IMR-90 (cell line): ENCODE results near the gene CEP128. TPM values are rescaled to one million over a fixed set of nuclear protein-coding genes. Genes with fewer than 3 reads are reported as not detected.

Experiments used
- ATAC-seq: fragments of 200-7000 bp; cut with Tn5 transposase; 2 replicates; pipeline ENCODE4 v1.9.1; 2020; ENCODE audit warnings: low read depth, mild to moderate bottlenecking, moderate library complexity
- BruUV-seq: library from RNA; stranded (reverse); fragments of 400-500 nt; replicated peaks from 2 replicates; lab custom pipeline; 2021; lab: Mats Ljungman, UMichigan
- CTCF ChIA-PET: fragments of 300-600 bp; formaldehyde crosslinking; extraction: SDS; loops from one replicate; lab custom pipeline; 2021; ENCODE audit warnings: antibody characterized with exemption; lab: Yijun Ruan, JAX
- POLR2A ChIA-PET: fragments of 300-600 bp; sonication (Branson Sonifier 250); formaldehyde crosslinking; loops from one replicate; lab custom pipeline; 2022; ENCODE audit warnings: antibody characterized with exemption; ENCODE audit not compliant: unreplicated experiment; lab: Charles Lee
- DNase-seq: peaks from one replicate; pipeline ENCODE4 v3.0.0; 2013
- H2AFZ ChIP-seq: replicated peaks from 2 replicates; pipeline ENCODE3; 2013; ENCODE audit warnings: low read length, mild to moderate bottlenecking; ENCODE audit not compliant: poor library complexity
- H2AK5ac ChIP-seq: 2 replicates; pipeline ENCODE4 v1.6.1; 2013; ENCODE audit warnings: low read depth, low read length, inconsistent platforms
- H2AK9ac ChIP-seq: replicated peaks from 2 replicates; pipeline ENCODE3; 2013; ENCODE audit warnings: mild to moderate bottlenecking, low read depth, low read length, moderate library complexity; ENCODE audit not compliant: poor library complexity
- H2BK120ac ChIP-seq: 2 replicates; pipeline ENCODE4 v1.6.1; 2013; ENCODE audit warnings: low read depth, low read length, inconsistent platforms
- H2BK15ac ChIP-seq: 3 replicates; pipeline ENCODE4 v1.6.1; 2013; ENCODE audit warnings: low read depth, low read length, inconsistent platforms
- H2BK20ac ChIP-seq: 2 replicates; pipeline ENCODE4 v1.6.1; 2013; ENCODE audit warnings: low read depth, mild to moderate bottlenecking, inconsistent platforms, low read length, moderate library complexity
- H2BK5ac ChIP-seq: 2 replicates; pipeline ENCODE4 v1.6.1; 2013; ENCODE audit warnings: mild to moderate bottlenecking, low read depth, low read length, inconsistent platforms; ENCODE audit not compliant: poor library complexity, severe bottlenecking
- H3K14ac ChIP-seq: replicated peaks from 2 replicates; pipeline ENCODE4 v1.6.1; 2013; ENCODE audit warnings: low read depth, low read length, inconsistent platforms
- H3K18ac ChIP-seq: 2 replicates; pipeline ENCODE4 v1.6.1; 2013; ENCODE audit warnings: low read depth, low read length, control low read depth
- H3K23ac ChIP-seq: 2 replicates; pipeline ENCODE4 v1.6.1; 2013; ENCODE audit warnings: low read depth, low read length, inconsistent platforms
- H3K27ac ChIP-seq: 2 replicates; pipeline ENCODE4 v1.5.1; 2013; ENCODE audit warnings: mild to moderate bottlenecking, control low read depth, low read length; ENCODE audit not compliant: insufficient read depth
- H3K27me3 ChIP-seq: 2 replicates; pipeline ENCODE4 v1.6.1; 2013; ENCODE audit warnings: low read length; ENCODE audit not compliant: control insufficient read depth, insufficient read depth
- H3K36me3 ChIP-seq: 2 replicates; pipeline ENCODE4 v1.6.1; 2013; ENCODE audit warnings: low read length, mixed read lengths; ENCODE audit not compliant: control insufficient read depth, insufficient read depth
- H3K4ac ChIP-seq: 2 replicates; pipeline ENCODE4 v1.6.1; 2013; ENCODE audit warnings: low read depth, low read length, inconsistent platforms
- H3K4me1 ChIP-seq: 2 replicates; pipeline ENCODE4 v1.6.1; 2013; ENCODE audit warnings: low read length, mixed read lengths; ENCODE audit not compliant: control insufficient read depth, insufficient read depth
- H3K4me2 ChIP-seq: 2 replicates; pipeline ENCODE4 v1.6.1; 2013; ENCODE audit warnings: low read depth, mild to moderate bottlenecking, control low read depth, low read length, moderate library complexity
- H3K4me3 ChIP-seq: 2 replicates; pipeline ENCODE4 v1.5.1; 2013; ENCODE audit warnings: low read depth, mild to moderate bottlenecking, control low read depth, low read length, moderate library complexity; ENCODE audit not compliant: insufficient read depth
- H3K56ac ChIP-seq: 2 replicates; pipeline ENCODE4 v1.6.1; 2013; ENCODE audit warnings: low read length, inconsistent platforms; ENCODE audit not compliant: insufficient read depth; ENCODE audit errors: extremely low read depth
- H3K79me1 ChIP-seq, 2 experiments: 2 replicates each; pipeline ENCODE4 v1.6.1; 2013; ENCODE audit warnings: low read length in 2 of 2, inconsistent platforms in 1 of 2, low read depth in 1 of 2
- H3K9ac ChIP-seq: 2 replicates; pipeline ENCODE4 v1.6.1; 2013; ENCODE audit warnings: low read depth, low read length, control low read depth
- H3K9me1 ChIP-seq: 2 replicates; pipeline ENCODE4 v1.6.1; 2013; ENCODE audit warnings: low read length, inconsistent platforms; ENCODE audit not compliant: insufficient read depth
- H3K9me3 ChIP-seq: 2 replicates; pipeline ENCODE4 v1.6.1; 2013; ENCODE audit warnings: low read length; ENCODE audit not compliant: control insufficient read depth, insufficient read depth
- H4K20me1 ChIP-seq: 2 replicates; pipeline ENCODE4 v1.6.1; 2013; ENCODE audit warnings: low read length, inconsistent platforms; ENCODE audit not compliant: insufficient read depth
- H4K5ac ChIP-seq: 2 replicates; pipeline ENCODE4 v1.6.1; 2013; ENCODE audit warnings: mild to moderate bottlenecking, low read depth, low read length, control low read depth
- H4K8ac ChIP-seq, 2 experiments: 2 replicates each; pipeline ENCODE4 v1.6.1; 2013; ENCODE audit warnings: low read depth in 2 of 2, low read length in 2 of 2, control low read depth in 1 of 2, inconsistent platforms in 1 of 2
- H4K91ac ChIP-seq: 2 replicates; pipeline ENCODE4 v1.6.1; 2013; ENCODE audit warnings: low read depth, low read length, inconsistent platforms; ENCODE audit not compliant: insufficient read depth
- BHLHE40 ChIP-seq: fragments of 150-350 bp; IDR thresholded peaks from 2 replicates; pipeline ENCODE4 v1.6.1; 2016; ENCODE audit warnings: mild to moderate bottlenecking, low read depth, low read length
- CEBPB ChIP-seq: IDR thresholded peaks from 2 replicates; pipeline ENCODE4 v1.6.1; 2012; ENCODE audit warnings: low read depth, low read length, improper control_type of control experiment
- CHD1 ChIP-seq: IDR thresholded peaks from 2 replicates; pipeline ENCODE4 v1.6.1; 2012; ENCODE audit warnings: low read depth, low read length, improper control_type of control experiment
- CTCF ChIP-seq: conservative IDR thresholded peaks from 2 replicates; pipeline ENCODE4 v1.5.1; 2012; ENCODE audit warnings: mild to moderate bottlenecking, low read depth, low read length, improper control_type of control experiment
- ELK1 ChIP-seq: fragments of 150-350 bp; IDR thresholded peaks from 2 replicates; pipeline ENCODE4 v1.6.1; 2016; ENCODE audit warnings: low read depth, mild to moderate bottlenecking, low read length, moderate library complexity, borderline replicate concordance
- FOS ChIP-seq: fragments of 150-350 bp; IDR thresholded peaks from 2 replicates; pipeline ENCODE4 v1.6.1; 2016; ENCODE audit warnings: low read depth, low read length
- MAFK ChIP-seq: IDR thresholded peaks from 2 replicates; pipeline ENCODE4 v1.6.1; 2012; ENCODE audit warnings: low read depth, low read length, improper control_type of control experiment
- MAZ ChIP-seq: IDR thresholded peaks from 2 replicates; pipeline ENCODE4 v1.6.1; 2012; ENCODE audit warnings: low read depth, mild to moderate bottlenecking, low read length, improper control_type of control experiment, moderate library complexity, borderline replicate concordance
- MXI1 ChIP-seq: IDR thresholded peaks from 2 replicates; pipeline ENCODE4 v1.6.1; 2012; ENCODE audit warnings: low read depth, mild to moderate bottlenecking, low read length, moderate library complexity, borderline replicate concordance
- NFE2L2 ChIP-seq: fragments of 150-350 bp; IDR thresholded peaks from 2 replicates; pipeline ENCODE4 v1.6.1; 2016; ENCODE audit warnings: low read depth, mild to moderate bottlenecking, low read length
- POLR2A ChIP-seq: IDR thresholded peaks from 2 replicates; pipeline ENCODE4 v1.6.1; 2012; ENCODE audit warnings: mild to moderate bottlenecking, low read depth, low read length
- RAD21 ChIP-seq: IDR thresholded peaks from 2 replicates; pipeline ENCODE4 v1.6.1; 2012; ENCODE audit warnings: low read length, improper control_type of control experiment
- RCOR1 ChIP-seq: IDR thresholded peaks from 2 replicates; pipeline ENCODE4 v1.6.1; 2012; ENCODE audit warnings: mild to moderate bottlenecking, low read length, improper control_type of control experiment; ENCODE audit not compliant: insufficient replicate concordance
- RFX5 ChIP-seq: IDR thresholded peaks from 2 replicates; pipeline ENCODE4 v1.8.0; 2012; ENCODE audit warnings: low read depth, mild to moderate bottlenecking, low read length, moderate library complexity
- SMC3 ChIP-seq: fragments of 150-350 bp; IDR thresholded peaks from 2 replicates; pipeline ENCODE4 v1.6.1; 2016; ENCODE audit warnings: low read depth, mild to moderate bottlenecking, antibody characterized with exemption, low read length, moderate library complexity
- USF2 ChIP-seq: fragments of 150-350 bp; IDR thresholded peaks from 2 replicates; pipeline ENCODE4 v1.6.1; 2017; ENCODE audit warnings: mild to moderate bottlenecking, antibody characterized with exemption, low read length, low read depth
- WGBS, 2 experiments: methylation state at CpG; one replicate each; pipeline versions ENCODE4 v1.1.5 to v1.1.7; 2013; ENCODE audit warnings: missing lambda C conversion rate in 2 of 2; ENCODE audit not compliant: insufficient read length in 1 of 2; ENCODE audit errors: extremely low coverage in 2 of 2; 5-methylcytosine and 5-hydroxymethylcytosine counted together
- dilution Hi-C: fragments of 300-500 bp; cut with HindIII; formaldehyde crosslinking; loops from one replicate; pipeline ENCODE4 v1.14.3; 2018; ENCODE audit warnings: low sequenced_read_pairs; ENCODE audit not compliant: unreplicated experiment
- in situ Hi-C: fragments of 300-500 bp; cut with MboI; formaldehyde crosslinking; loops from 3 replicates; pipeline ENCODE4 v1.14.3; 2019; ENCODE audit warnings: low sequenced_read_pairs, inconsistent platforms, mixed read lengths
- intact Hi-C: fragments of 100-400 bp; cut with micrococcal nuclease; formaldehyde crosslinking; loops from 2 replicates; pipeline ENCODE4 v1.10.0; 2022
- polyA plus RNA-seq, 3 experiments: library from polyadenylated mRNA; depleted of rRNA; stranded (reverse); fragments of >200 nt; gene quantifications; 2 replicates each; pipeline ENCODE4 v1.2.3, GENCODE V29; 2012; ENCODE audit warnings: low replicate concordance in 1 of 3
- total RNA-seq: library from RNA; depleted of rRNA; stranded (reverse); fragments of >200 nt; gene quantifications from 2 replicates; pipeline ENCODE4 v1.2.3, GENCODE V29; 2012

Gene CEP128
- total and polyA plus RNA-seq, 2 of the 4 experiments (the other 2 are of a cell fraction): 1.9 to 5.7 TPM

GRCh38 chr14:80624581-80624980 lies 317.0 kb downstream of the CEP128 start:
- no peak overlapping the region for H3K23ac ChIP-seq
- DNase-seq (peak; percentile 13), ATAC-seq (peak; percentile 48)
- H2AFZ ChIP-seq: no peak overlapping the region
- H3K4me2 ChIP-seq: no peak overlapping the region
- no peak overlapping the region for H3K27ac ChIP-seq
- TF ChIP-seq CTCF (no peak), ELK1 (no peak), MAZ (no peak), RAD21 (no peak), MXI1 (no peak), POLR2A (no peak), CHD1 (no peak), RFX5 (no peak), FOS (no peak), SMC3 (no peak), CEBPB (no peak), USF2 (no peak), MAFK (no peak), RCOR1 (no peak), NFE2L2 (no peak), BHLHE40 (no peak)
- peaks cover 0 to 3% of the 10 kb centered on the region in 2 experiments; a peak in 1 of 4 replicates for H3K79me1 ChIP-seq
- ChIA-PET CTCF (interaction anchor here (0.7 kb wide), 1 partner anchor 1695 kb away, joined by 3 read pairs; no protein-coding TSS in a partner anchor), POLR2A (no interaction called here)
- H4K5ac ChIP-seq: peak overlapping the region; percentile 24; the same call in 1 of the 2 replicates
- H2BK15ac ChIP-seq: no peak overlapping the region
- in situ Hi-C loops (loop anchor here (25.0 kb wide), 1 partner anchor 562 kb away; no protein-coding TSS in a partner anchor), dilution Hi-C loops (no loop called here), intact Hi-C loops (no loop called here)
- H3K9me1 ChIP-seq: no peaks in the 10 kb centered on the region
- H4K91ac ChIP-seq: no peak overlapping the region
- WGBS, 2 experiments: no CpG with 5 or more reads among the region's 1 CpG
- H2AK9ac ChIP-seq: no peak overlapping the region
- H2BK20ac ChIP-seq: no peak overlapping the region; the same call in 1 of the 2 replicates
- no peak overlapping the region for H3K4ac ChIP-seq
- peak overlapping the region in 1 of 2 experiments; percentile 82; a peak in 1 of 4 replicates for H4K8ac ChIP-seq
- H4K20me1 ChIP-seq: no peaks in the 10 kb centered on the region
- H2AK5ac ChIP-seq: no peak overlapping the region
- no peaks in the 10 kb centered on the region for H3K27me3 ChIP-seq
- H3K4me1 ChIP-seq: peaks cover 2% of the 10 kb centered on the region; the same call in 1 of the 2 replicates
- H2BK120ac ChIP-seq: 0 out of 2 replicates have a peak overlapping the region, but pooled peaks have one; percentile 22
- no peak overlapping the region for H3K4me3 ChIP-seq
- H3K18ac ChIP-seq: no peak overlapping the region
- no peak overlapping the region for H3K56ac ChIP-seq
- H3K36me3 ChIP-seq: no peaks in the 10 kb centered on the region
- BruUV-seq: no TSS peak
- H2BK5ac ChIP-seq: peak overlapping the region; percentile 84
- no peak overlapping the region for H3K9ac ChIP-seq
- no peak overlapping the region for H3K14ac ChIP-seq
- no peaks in the 10 kb centered on the region for H3K9me3 ChIP-seq
